Heart left ventricle (tissue), 16 donors: ENCODE data around the gene KRT36. TPM values are rescaled to one million over a fixed set of nuclear protein-coding genes. Genes with fewer than 3 reads are reported as not detected.

Source experiments
- ATAC-seq, 4 donors: fragments of 200-7000 bp; cut with Tn5 transposase; one replicate each; pipeline ENCODE4 v1.9.1; 2020 to 2022; ENCODE audit warnings: moderate library complexity in 4 of 4, mild to moderate bottlenecking in 3 of 4, moderate number of reproducible peaks in 1 of 4
- DNase-seq, 5 donors: peaks; one replicate each; pipeline ENCODE4 v3.0.0-alpha.2; 2020
- H3K27ac ChIP-seq, 12 donors: fragments of 200-600 bp; sonication (generic) in 4 of 12; one replicate each; pipeline versions ENCODE4 v1.5.0 to v1.8.0; 2016 to 2022; ENCODE audit warnings: mild to moderate bottlenecking in 2 of 12
- H3K27me3 ChIP-seq, 9 donors: fragments of 200-600 bp; sonication (generic) in 2 of 9; one replicate each; pipeline versions ENCODE4 v1.5.1 to v1.8.0; 2016 to 2022; ENCODE audit warnings: mild to moderate bottlenecking in 3 of 9
- H3K36me3 ChIP-seq, 9 donors: fragments of 200-600 bp; sonication (generic) in 2 of 9; one replicate each; pipeline versions ENCODE4 v1.5.0 to v1.8.0; 2018 to 2022; ENCODE audit warnings: mild to moderate bottlenecking in 2 of 9
- H3K4me1 ChIP-seq, 12 donors: fragments of 200-600 bp; sonication (generic) in 4 of 12; one replicate each; pipeline versions ENCODE4 v1.5.0 to v1.8.0; 2016 to 2022; ENCODE audit warnings: mild to moderate bottlenecking in 3 of 12
- H3K4me3 ChIP-seq, 12 donors: fragments of 200-600 bp; sonication (generic) in 4 of 12; one replicate each; pipeline versions ENCODE4 v1.5.0 to v1.8.0; 2017 to 2022; ENCODE audit warnings: mild to moderate bottlenecking in 9 of 12, moderate library complexity in 4 of 12
- H3K9me3 ChIP-seq, 12 donors: fragments of 200-600 bp; sonication (generic) in 4 of 12; one replicate each; pipeline versions ENCODE4 v1.5.0 to v1.8.0; 2016 to 2022; ENCODE audit warnings: mild to moderate bottlenecking in 1 of 12
- CTCF ChIP-seq, 12 donors: fragments of 200-600 bp; sonication (generic) in 4 of 12; IDR thresholded peaks; one replicate each; pipeline versions ENCODE4 v1.5.0 to v1.8.0; 2018 to 2022; ENCODE audit warnings: antibody characterized with exemption in 12 of 12, mild to moderate bottlenecking in 5 of 12
- POLR2A ChIP-seq, 2 donors: fragments of 450-650 bp; IDR thresholded peaks; one replicate each; pipeline ENCODE4 v1.6.1; 2017; ENCODE audit warnings: antibody characterized with exemption in 2 of 2, mild to moderate bottlenecking in 2 of 2, moderate library complexity in 2 of 2
- WGBS, 4 donors: extraction: QIAGEN DNeasy Blood & Tissue Kit in 2 of 4; methylation state at CpG; one replicate each; pipeline versions ENCODE4 v1.1.5 to v1.1.7; 2013 to 2018; 5-methylcytosine and 5-hydroxymethylcytosine counted together
- intact Hi-C, 10 donors: fragments of 100-400 bp; cut with DNase I; formaldehyde crosslinking; loops; one replicate each; pipeline versions ENCODE4 v1.11.1 to v1.14.2; 2022
- polyA plus RNA-seq, 2 donors: library from polyadenylated mRNA; stranded (reverse); fragments of 200-250 nt; gene quantifications; one replicate each; pipeline ENCODE4 v1.2.3, GENCODE V29; 2013
- total RNA-seq, 9 donors: library from RNA; depleted of rRNA in 2 of 9; stranded (reverse); fragments of >200 nt in 2 of 9; fragmentation: NEBNext Ultra II Directional in 3 of 9; extraction: Animal tissue kit (Norgen Biotek cat#: 25700) in 3 of 9; gene quantifications; one replicate each; pipeline versions ENCODE4 v1.1.0 to v1.2.4, GENCODE V29; 2016 to 2023
- donor health status: ischemic (EF 13 %, LVEDD 7.1; RV severe dilation, severe dysfunction).
- donor health status: healthy with polysubstance abuse.
- donor health status: DM: no; HTN: yes; CAD: no.
- donor health status: DM: no; HTN: no; CAD: no.
- donor health status: ischemic (EF 25% LVEDD 6.9; RV normal size, moderate dysfunction).
- donor health status: ischemic (EF 25% LVEDD 5.7; RV mildly dilated, moderate dysfunction).
- donor health status: healthy.
- donor health status: DM: yes; HTN: yes; CAD: no.
- donor health status: ischemic (EF 35%, LVEDD 5.7; RV mildly dilated, moderate dysfunction).
- donor health status: nonischemic (EF 11% LVEDD 7.7; RV severe dilation, severe dysfunction).
- donor health status: DM: yes; HTN: yes; CAD: no.
- donor health status: PGD.
- donor health status: ischemic (EF 29% LVEDD 5.4; RV normal size, mild dysfunction).
- donor health status: nonischemic (EF 23%, LVEDD 6.1; RV moderate dilation, normal function).

KRT36 gene
- total and polyA plus RNA-seq, 11 donors, result not detected

DNA sequence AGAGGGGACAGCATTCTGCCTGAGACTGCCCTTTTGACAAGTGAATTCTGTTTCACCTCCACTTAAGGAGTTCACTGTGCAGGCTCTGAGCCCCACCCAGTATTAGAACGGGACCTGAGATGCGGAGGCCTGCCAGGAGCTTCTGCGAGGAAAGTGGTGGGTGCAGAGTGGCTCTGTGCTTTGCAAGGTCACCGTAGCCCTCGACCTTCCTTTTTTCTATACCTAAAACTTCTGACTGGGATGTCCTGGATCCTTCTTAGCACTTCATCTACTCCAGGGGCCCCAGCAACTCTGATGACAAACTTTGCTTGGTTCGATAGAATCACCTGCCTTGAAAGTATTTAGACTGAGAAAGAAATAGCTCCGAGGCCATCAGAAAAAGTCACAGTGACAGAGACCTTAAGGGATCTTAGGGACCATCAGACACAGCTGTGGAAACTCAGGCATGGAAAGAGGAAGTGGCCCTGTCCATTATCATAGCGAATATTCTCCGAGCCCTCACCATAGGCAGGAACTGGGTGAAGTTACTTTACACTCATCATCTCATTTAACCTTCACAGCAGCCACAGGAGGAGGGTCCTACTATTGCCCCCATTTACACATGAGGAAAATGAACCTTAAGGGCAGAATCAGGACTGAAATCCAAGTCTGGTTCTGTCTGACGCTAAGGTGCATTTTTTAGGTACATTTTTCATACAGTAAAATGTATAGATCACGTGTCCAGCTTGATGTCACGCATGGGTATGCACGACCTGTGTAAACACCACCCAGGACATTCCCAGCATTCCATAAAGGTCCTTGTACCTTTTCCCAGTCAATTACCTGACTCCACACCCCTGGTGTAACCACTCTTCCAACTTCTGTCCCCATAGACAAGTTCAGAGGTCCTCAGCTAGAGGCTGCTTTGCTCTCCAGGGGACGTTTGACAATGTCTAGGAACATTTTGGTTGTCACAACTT lies 16.4 kb upstream of the KRT36 start:
- no peak for TF ChIP-seq POLR2A (IDR thresholded peaks at IDR 0.05)
- TF ChIP-seq CTCF (IDR thresholded peaks at IDR 0.05), result no peak
- WGBS, 4 donors, result 77 to 79% (median 78%) methylated on average over 14 of the region's 14 CpGs
- no peaks in the 10 kb centered on the region for H3K9me3 ChIP-seq
- no peaks in the 10 kb centered on the region for H3K36me3 ChIP-seq
- no peak for ATAC-seq
- no peak overlapping the region for H3K27ac ChIP-seq
- DNase-seq, result no peak
- H3K4me3 ChIP-seq, result no peak overlapping the region
- H3K27me3 ChIP-seq, result peaks cover 0 to 15% (median 0%) of the 10 kb centered on the region in 9 donors
- H3K4me1 ChIP-seq, result no peaks in the 10 kb centered on the region
- intact Hi-C loops, result no loop called here

DNA sequence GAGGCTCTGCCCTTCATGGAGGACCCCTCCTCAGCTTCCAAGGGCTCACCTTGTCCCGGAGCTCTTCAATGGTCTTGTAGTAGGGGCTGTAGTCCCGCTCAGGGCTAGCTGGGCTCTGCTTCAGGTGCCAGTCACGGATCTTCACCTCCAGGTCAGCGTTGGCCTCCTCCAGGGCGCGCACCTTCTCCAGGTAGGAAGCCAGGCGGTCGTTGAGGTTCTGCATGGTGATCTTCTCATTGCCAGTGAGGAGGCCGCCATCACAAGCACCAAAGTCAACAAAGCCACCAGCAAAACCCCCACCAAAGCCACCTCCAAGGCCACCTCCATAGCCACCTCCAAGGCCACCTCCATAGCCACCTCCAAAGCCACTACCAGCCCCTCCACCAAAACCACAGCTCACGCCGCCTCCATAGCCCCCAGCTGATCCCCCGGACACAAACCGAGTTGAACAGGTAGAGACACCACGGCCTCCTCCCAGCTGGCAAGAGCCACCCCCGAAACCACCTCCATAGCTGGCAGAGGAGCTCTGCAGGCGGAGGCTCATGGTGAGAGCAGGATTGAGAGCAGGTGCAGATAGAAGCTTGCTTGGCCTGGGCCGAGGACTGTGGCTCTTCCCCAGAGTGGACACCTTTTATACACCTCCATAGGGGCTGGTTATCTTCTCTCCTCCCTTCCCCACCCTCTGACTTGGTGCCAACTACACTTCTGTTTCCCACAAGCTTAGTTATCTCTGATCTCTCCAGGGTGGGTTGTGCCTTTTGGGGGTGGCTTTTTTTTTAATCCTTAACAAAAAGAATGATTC lies 15.5 kb upstream of the KRT36 start, which contains the start of gene KRT13:
TSS of gene KRT13 (minus strand) at position 606 of the 802 bp plus-strand sequence. CDS start at position 544, 62 bp downstream.
- no peaks in the 10 kb centered on the region for H3K9me3 ChIP-seq
- intact Hi-C loops, result no loop called here
- H3K36me3 ChIP-seq, result no peaks in the 10 kb centered on the region
- H3K4me1 ChIP-seq, result no peaks in the 10 kb centered on the region
- 83 to 90% (median 84%) methylated on average over 16 to 17 of the region's 17 CpGs for WGBS, 4 donors
- no peak within 1 kb of the TSS for H3K27ac ChIP-seq
- no peak for DNase-seq
- H3K4me3 ChIP-seq, result no peak within 1 kb of the TSS
- no peak for ATAC-seq
- TF ChIP-seq POLR2A (IDR thresholded peaks at IDR 0.05) (no peak), CTCF (IDR thresholded peaks at IDR 0.05) (no peak)
- H3K27me3 ChIP-seq, result peaks cover 0 to 13% (median 0%) of the 10 kb centered on the region in 9 donors

- TF ChIP-seq CTCF (IDR thresholded peaks at IDR 0.05) (no peak), POLR2A (IDR thresholded peaks at IDR 0.05) (no peak)
- Histone ChIP-seq H3K27me3 (peaks cover 0 to 11% (median 0%) of the 10 kb centered on the region in 9 donors), H3K27ac (no peak overlapping the region), H3K4me1 (no peaks in the 10 kb centered on the region), H3K9me3 (no peaks in the 10 kb centered on the region), H3K36me3 (no peaks in the 10 kb centered on the region), H3K4me3 (no peak overlapping the region)
- intact Hi-C loops, result no loop called here
- WGBS, 4 donors, result 65 to 79% (median 71%) methylated on average over 8 of the region's 8 CpGs
- ATAC-seq, result no peak
- no peak for DNase-seq
Observed at GRCh38 chr17:41504246-41504977, 14.7 kb upstream of the KRT36 start.
